ENCODE data around the gene FAM193A. TPM values are rescaled to one million over a fixed set of nuclear protein-coding genes. Genes with fewer than 3 reads are reported as not detected.

FAM193A gene
- total RNA-seq, 1 experiment from 2014 or later, result 38.2 TPM

DNA sequence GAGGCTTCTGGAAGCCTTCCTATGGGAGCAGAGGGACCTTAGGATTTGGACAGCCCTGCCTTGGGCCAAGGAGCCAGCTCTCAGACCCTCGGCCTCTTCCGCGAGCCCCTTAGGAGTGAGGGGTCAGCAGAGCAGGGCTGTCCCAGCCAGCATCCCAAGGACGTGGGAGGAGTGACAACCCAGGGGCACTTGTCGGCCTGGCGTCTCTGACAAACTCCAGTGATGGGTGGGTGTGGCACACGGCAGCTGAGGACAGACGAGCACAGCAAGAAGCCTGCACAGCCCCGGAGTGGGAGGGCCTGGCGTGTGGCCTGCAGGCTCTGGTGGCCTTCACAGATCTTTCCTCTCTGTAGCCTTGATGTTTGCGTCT is 231.2 kb downstream of the FAM193A start:
- Histone ChIP-seq H3K27me3 (replicated peaks; ENCODE audit: insufficient read depth, low read depth, low read length, poor library complexity) (no peaks in the 10 kb centered on the region), H3K9me3 (ENCODE audit: low read depth, low read length, poor library complexity, severe bottlenecking) (no peaks in the 10 kb centered on the region), H3K27ac (ENCODE audit: low read depth, low read length, poor library complexity, severe bottlenecking) (no peak overlapping the region), H3K36me3 (ENCODE audit: insufficient read depth, low read length, poor library complexity, severe bottlenecking) (no peaks in the 10 kb centered on the region), H3K4me3 (ENCODE audit: low read depth, low read length, poor library complexity, severe bottlenecking) (no peak overlapping the region), H3K4me1 (ENCODE audit: insufficient read depth, low read length, poor library complexity, severe bottlenecking) (no peaks in the 10 kb centered on the region)
- CTCF ChIA-PET, result no interaction called here
- POLR2A ChIA-PET (ENCODE audit: low non-redundant PET), result no interaction called here
- BruUV-seq (replicated peaks), result no TSS peak
- TF ChIP-seq, protein P1, sequence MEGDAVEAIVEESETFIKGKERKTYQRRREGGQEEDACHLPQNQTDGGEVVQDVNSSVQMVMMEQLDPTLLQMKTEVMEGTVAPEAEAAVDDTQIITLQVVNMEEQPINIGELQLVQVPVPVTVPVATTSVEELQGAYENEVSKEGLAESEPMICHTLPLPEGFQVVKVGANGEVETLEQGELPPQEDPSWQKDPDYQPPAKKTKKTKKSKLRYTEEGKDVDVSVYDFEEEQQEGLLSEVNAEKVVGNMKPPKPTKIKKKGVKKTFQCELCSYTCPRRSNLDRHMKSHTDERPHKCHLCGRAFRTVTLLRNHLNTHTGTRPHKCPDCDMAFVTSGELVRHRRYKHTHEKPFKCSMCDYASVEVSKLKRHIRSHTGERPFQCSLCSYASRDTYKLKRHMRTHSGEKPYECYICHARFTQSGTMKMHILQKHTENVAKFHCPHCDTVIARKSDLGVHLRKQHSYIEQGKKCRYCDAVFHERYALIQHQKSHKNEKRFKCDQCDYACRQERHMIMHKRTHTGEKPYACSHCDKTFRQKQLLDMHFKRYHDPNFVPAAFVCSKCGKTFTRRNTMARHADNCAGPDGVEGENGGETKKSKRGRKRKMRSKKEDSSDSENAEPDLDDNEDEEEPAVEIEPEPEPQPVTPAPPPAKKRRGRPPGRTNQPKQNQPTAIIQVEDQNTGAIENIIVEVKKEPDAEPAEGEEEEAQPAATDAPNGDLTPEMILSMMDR (conservative IDR thresholded peaks at IDR 0.05; ENCODE audit: low read depth, low read length), result no peak
- no peak for DNase-seq (ENCODE audit: low spot score)
- intact Hi-C loops (cut with micrococcal nuclease; ENCODE audit: unreplicated experiment), result loop anchor here (10.0 kb wide), 1 partner anchor 267 kb away; no protein-coding TSS in a partner anchor

DNA sequence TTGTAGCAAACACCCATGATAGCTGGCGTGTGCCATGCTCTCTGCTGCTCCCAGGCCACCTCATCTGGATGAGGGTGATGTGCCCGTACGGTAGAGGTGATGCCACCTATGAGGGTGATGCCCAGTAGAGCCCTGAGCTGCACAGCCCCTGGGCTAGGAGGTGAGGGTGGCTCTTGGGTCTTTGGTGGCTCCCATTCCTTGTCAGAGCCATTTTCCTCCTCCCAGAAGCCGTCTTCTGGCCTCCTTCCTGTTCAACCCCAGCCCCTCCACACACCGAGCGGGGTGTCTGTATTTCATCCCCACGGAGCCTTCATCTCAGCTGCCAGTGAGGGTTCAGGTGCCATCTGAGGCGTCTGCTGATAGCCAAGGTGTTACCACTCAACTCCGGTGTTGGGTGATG is 231.7 kb downstream of the FAM193A start:
- Histone ChIP-seq H3K27ac (ENCODE audit: low read depth, low read length, poor library complexity, severe bottlenecking) (no peak overlapping the region), H3K36me3 (ENCODE audit: insufficient read depth, low read length, poor library complexity, severe bottlenecking) (no peaks in the 10 kb centered on the region), H3K4me1 (ENCODE audit: insufficient read depth, low read length, poor library complexity, severe bottlenecking) (no peaks in the 10 kb centered on the region), H3K9me3 (ENCODE audit: low read depth, low read length, poor library complexity, severe bottlenecking) (no peaks in the 10 kb centered on the region), H3K4me3 (ENCODE audit: low read depth, low read length, poor library complexity, severe bottlenecking) (no peak overlapping the region), H3K27me3 (replicated peaks; ENCODE audit: insufficient read depth, low read depth, low read length, poor library complexity) (no peaks in the 10 kb centered on the region)
- no peak for TF ChIP-seq EZH2 (IDR thresholded peaks at IDR 0.05; ENCODE audit: borderline replicate concordance, low read depth, low read length, poor library complexity, severe bottlenecking)
- TF ChIP-seq, protein P1 (conservative IDR thresholded peaks at IDR 0.05; ENCODE audit: low read depth, low read length), result no peak
- ChIA-PET POLR2A (ENCODE audit: low non-redundant PET) (no interaction called here), CTCF (no interaction called here)
- no peak for DNase-seq (ENCODE audit: low spot score)
- BruUV-seq (replicated peaks), result no TSS peak
- intact Hi-C loops (cut with micrococcal nuclease; ENCODE audit: unreplicated experiment), result loop anchor here (10.0 kb wide), 1 partner anchor 267 kb away; no protein-coding TSS in a partner anchor

DNA sequence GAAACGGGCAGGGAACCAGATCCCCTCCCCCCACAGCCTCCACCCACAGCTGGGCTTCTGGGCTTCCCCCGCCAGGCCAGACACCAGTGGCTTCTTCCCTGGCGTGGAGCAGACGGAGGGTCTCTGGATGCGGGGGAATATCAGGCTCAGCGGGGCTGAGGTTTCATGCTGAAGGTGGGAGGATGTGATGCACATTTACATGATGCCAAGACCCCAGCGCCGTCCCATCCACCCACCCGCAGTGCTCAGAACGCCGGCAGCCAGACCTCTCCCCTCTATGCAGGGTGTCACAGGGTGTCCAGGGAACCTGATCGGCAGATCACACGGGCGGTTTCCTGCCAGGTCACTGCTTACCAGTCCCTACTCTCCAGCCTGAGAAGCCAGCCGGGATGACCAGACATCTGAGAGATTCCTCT is 232.5 kb downstream of the FAM193A start:
- CTCF ChIA-PET, result no interaction called here
- no TSS peak for BruUV-seq (replicated peaks)
- POLR2A ChIA-PET (ENCODE audit: low non-redundant PET), result no interaction called here
- H3K27ac ChIP-seq (ENCODE audit: low read depth, low read length, poor library complexity, severe bottlenecking), result no peak overlapping the region
- no peaks in the 10 kb centered on the region for H3K36me3 ChIP-seq (ENCODE audit: insufficient read depth, low read length, poor library complexity, severe bottlenecking)
- H3K27me3 ChIP-seq (replicated peaks; ENCODE audit: insufficient read depth, low read depth, low read length, poor library complexity), result no peaks in the 10 kb centered on the region
- no peak overlapping the region for H3K4me3 ChIP-seq (ENCODE audit: low read depth, low read length, poor library complexity, severe bottlenecking)
- no peaks in the 10 kb centered on the region for H3K9me3 ChIP-seq (ENCODE audit: low read depth, low read length, poor library complexity, severe bottlenecking)
- DNase-seq (ENCODE audit: low spot score), result no peak
- no peak for TF ChIP-seq EZH2 (IDR thresholded peaks at IDR 0.05; ENCODE audit: borderline replicate concordance, low read depth, low read length, poor library complexity, severe bottlenecking)
- TF ChIP-seq, protein P1 (conservative IDR thresholded peaks at IDR 0.05; ENCODE audit: low read depth, low read length), result no peak
- no peaks in the 10 kb centered on the region for H3K4me1 ChIP-seq (ENCODE audit: insufficient read depth, low read length, poor library complexity, severe bottlenecking)
- intact Hi-C loops (cut with micrococcal nuclease; ENCODE audit: unreplicated experiment), result loop anchor here (10.0 kb wide), 1 partner anchor 266 kb away; no protein-coding TSS in a partner anchor
